KOPT-K1 (cell line): ENCODE results near the gene NEURL1.
"Not testable (repeated sequence)": the region's sequence is repeated elsewhere in the genome, so short reads cannot be mapped to it uniquely, and the experiment has no call there.

Experiments used
- H3K27ac ChIP-seq: fragments of 200-600 bp; sonication (generic); 2 replicates; pipeline ENCODE4 v1.5.1; 2016; ENCODE audit warnings: antibody characterized with exemption, mild to moderate bottlenecking, low read depth, low read length; ENCODE audit not compliant: poor library complexity, severe bottlenecking
- H3K36me3 ChIP-seq: fragments of 200-600 bp; sonication (generic); 2 replicates; pipeline ENCODE4 v1.5.1; 2017; ENCODE audit warnings: antibody characterized with exemption, mild to moderate bottlenecking, low read length, moderate library complexity; ENCODE audit not compliant: insufficient read depth
- H3K9me3 ChIP-seq: fragments of 200-600 bp; sonication (generic); 2 replicates; pipeline ENCODE4 v1.5.1; 2017; ENCODE audit warnings: antibody characterized with exemption, low read length, mild to moderate bottlenecking; ENCODE audit not compliant: insufficient read depth, poor library complexity, severe bottlenecking

Gene NEURL1

GRCh38 chr10:103621783-103622125 is 128.2 kb downstream of the NEURL1 start:
- peaks cover 47% of the 10 kb centered on the region; the same call in 1 of the 2 replicates for H3K36me3 ChIP-seq
- no peaks in the 10 kb centered on the region for H3K9me3 ChIP-seq
- H3K27ac ChIP-seq, result no peak overlapping the region

- Histone ChIP-seq H3K9me3 (no peaks in the 10 kb centered on the region), H3K27ac (no peak overlapping the region), H3K36me3 (peaks cover 47% of the 10 kb centered on the region; the same call in 1 of the 2 replicates)
These were observed 128.8 kb downstream of the NEURL1 start for GRCh38 chr10:103622286-103622685.

- peaks cover 47% of the 10 kb centered on the region; the same call in 1 of the 2 replicates for H3K36me3 ChIP-seq
- no peaks in the 10 kb centered on the region for H3K9me3 ChIP-seq
- H3K27ac ChIP-seq, result no peak overlapping the region
These were observed 129.6 kb downstream of the NEURL1 start for GRCh38 chr10:103622935-103623574.

- no peaks in the 10 kb centered on the region for H3K9me3 ChIP-seq
- H3K36me3 ChIP-seq, result peaks cover 40% of the 10 kb centered on the region; the same call in 1 of the 2 replicates
- H3K27ac ChIP-seq, result no peak overlapping the region
These were observed 132.7 kb downstream of the NEURL1 start for GRCh38 chr10:103626178-103626577.

GRCh38 chr10:103627111-103627892 is 133.8 kb downstream of the NEURL1 start:
- no peak overlapping the region for H3K27ac ChIP-seq
- peaks cover 31% of the 10 kb centered on the region; the same call in 1 of the 2 replicates for H3K36me3 ChIP-seq
- H3K9me3 ChIP-seq, result no peaks in the 10 kb centered on the region

- Histone ChIP-seq H3K36me3 (peaks cover 25% of the 10 kb centered on the region; the same call in 1 of the 2 replicates), H3K27ac (no peak overlapping the region)
These were observed 134.4 kb downstream of the NEURL1 start for GRCh38 chr10:103627893-103628292.

GRCh38 chr10:103629581-103629980 is 136.1 kb downstream of the NEURL1 start:
- Histone ChIP-seq H3K27ac (no peak overlapping the region), H3K36me3 (peaks cover 14% of the 10 kb centered on the region; the same call in 1 of the 2 replicates), H3K9me3 (no peaks in the 10 kb centered on the region)

More at GRCh38 chr10:103627893-103628292, 134.4 kb downstream of the NEURL1 start:
- H3K9me3 ChIP-seq, result no peaks in the 10 kb centered on the region

GRCh38 chr10:103630156-103630555 is 136.7 kb downstream of the NEURL1 start:
- Histone ChIP-seq H3K9me3 (no peaks in the 10 kb centered on the region), H3K27ac (no peak overlapping the region), H3K36me3 (peaks cover 8% of the 10 kb centered on the region; the same call in 1 of the 2 replicates)

GRCh38 chr10:103632247-103632642 is 138.7 kb downstream of the NEURL1 start:
- Histone ChIP-seq H3K36me3 (no peaks in the 10 kb centered on the region; the same call in 1 of the 2 replicates), H3K27ac (no peak overlapping the region), H3K9me3 (no peaks in the 10 kb centered on the region)

- H3K36me3 ChIP-seq, H3K9me3 ChIP-seq, H3K27ac ChIP-seq: not testable (repeated sequence)
These were observed 139.4 kb downstream of the NEURL1 start for GRCh38 chr10:103632871-103633270.

GRCh38 chr10:103633846-103634245 is 140.3 kb downstream of the NEURL1 start:
- H3K27ac ChIP-seq, result no peak overlapping the region

GRCh38 chr10:103635580-103635979 is 142.1 kb downstream of the NEURL1 start:
- no peak overlapping the region for H3K27ac ChIP-seq
- no peaks in the 10 kb centered on the region for H3K9me3 ChIP-seq
- H3K36me3 ChIP-seq, result peaks cover 5% of the 10 kb centered on the region; the same call in 1 of the 2 replicates

More at GRCh38 chr10:103633846-103634245, 140.3 kb downstream of the NEURL1 start:
- H3K36me3 ChIP-seq, result peaks cover 1% of the 10 kb centered on the region; the same call in 1 of the 2 replicates
- no peaks in the 10 kb centered on the region for H3K9me3 ChIP-seq

GRCh38 chr10:103636492-103636891 is 143.0 kb downstream of the NEURL1 start:
- Histone ChIP-seq H3K36me3 (peaks cover 5% of the 10 kb centered on the region; the same call in 1 of the 2 replicates), H3K27ac (no peak overlapping the region), H3K9me3 (no peaks in the 10 kb centered on the region)

- H3K27ac ChIP-seq, result no peak overlapping the region
- H3K36me3 ChIP-seq, result peaks cover 5% of the 10 kb centered on the region; the same call in 1 of the 2 replicates
- H3K9me3 ChIP-seq, result no peaks in the 10 kb centered on the region
These were observed 143.5 kb downstream of the NEURL1 start for GRCh38 chr10:103637011-103637410.

GRCh38 chr10:103637927-103638557 is 144.5 kb downstream of the NEURL1 start:
- Histone ChIP-seq H3K9me3 (no peaks in the 10 kb centered on the region), H3K27ac (no peak overlapping the region), H3K36me3 (peaks cover 5% of the 10 kb centered on the region; the same call in 1 of the 2 replicates)
